ENCODE results near the gene SQOR.
"Not testable (repeated sequence)": the region's sequence is repeated elsewhere in the genome, so short reads cannot be mapped to it uniquely, and the experiment has no call there.

Gene SQOR

DNA sequence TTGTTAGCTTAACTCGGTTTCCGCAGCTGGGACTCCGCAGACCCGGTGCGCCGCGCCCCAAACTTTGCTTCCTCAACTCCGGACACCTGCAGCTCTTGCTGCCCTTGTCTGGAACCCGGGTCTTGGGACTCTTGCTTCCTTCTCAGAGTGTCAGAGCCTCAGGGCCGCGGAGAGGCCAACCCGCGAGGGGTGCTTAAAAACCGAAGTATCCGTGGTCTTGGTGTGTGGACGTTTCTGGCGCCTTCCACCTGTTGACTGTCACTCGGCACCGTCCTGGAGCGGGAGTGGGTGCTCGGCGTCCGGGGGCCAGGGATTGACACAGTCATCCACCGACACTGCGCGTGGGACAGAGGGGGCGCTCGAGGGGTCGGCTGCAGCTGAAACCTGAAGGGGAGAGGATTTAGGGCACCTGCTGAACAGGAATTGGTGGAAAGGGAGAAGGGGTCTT, 386 bp downstream of the SQOR start:
- DNase-seq = peak; percentile 50

- no peak for DNase-seq
Observed at GRCh38 chr15:45635763-45636292, 999 bp downstream of the SQOR start.

DNA sequence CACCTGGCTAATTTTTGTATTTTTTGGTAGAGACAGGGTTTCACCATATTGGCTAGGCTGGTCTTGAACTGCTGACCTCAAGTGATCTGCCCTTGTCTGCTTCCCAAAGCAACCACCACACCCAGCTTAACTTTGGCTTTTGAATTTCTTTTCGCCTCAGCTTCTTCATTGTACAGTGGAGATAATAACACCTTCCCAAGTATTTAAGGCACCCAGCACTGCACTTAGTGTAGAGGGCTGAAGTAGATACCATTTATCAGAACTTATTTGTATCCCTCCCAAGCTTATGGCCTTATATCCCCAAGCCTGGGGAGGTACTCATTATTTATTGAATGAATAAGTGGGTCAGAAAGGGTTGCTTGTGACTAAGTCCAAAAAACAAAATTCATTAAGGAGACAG, 2.3 kb downstream of the SQOR start:
- no peak for DNase-seq

DNA sequence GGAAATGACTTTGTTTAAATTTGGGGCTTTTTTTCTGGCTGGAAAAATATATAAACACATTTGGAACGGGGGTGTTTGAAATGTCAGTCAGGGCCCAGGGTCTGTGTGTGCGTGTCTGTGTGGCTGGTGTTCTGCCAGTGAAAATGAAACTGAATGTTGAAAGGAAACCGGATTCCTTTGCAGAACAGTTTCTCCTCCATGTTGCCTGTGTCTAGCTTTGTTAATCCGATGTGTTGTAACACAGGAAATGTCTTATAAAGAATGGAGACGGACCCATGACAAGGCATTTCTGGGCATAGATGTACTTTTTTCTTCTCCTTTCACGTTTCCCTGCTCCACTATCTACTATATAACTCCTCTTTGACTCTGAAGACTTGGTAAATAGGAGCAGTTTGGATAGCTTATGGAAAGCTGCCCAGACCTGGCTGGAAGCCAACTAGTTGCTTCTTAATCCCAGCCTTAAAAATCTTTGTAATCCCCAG, 2.8 kb downstream of the SQOR start:
- peak; percentile 51 for DNase-seq

DNA sequence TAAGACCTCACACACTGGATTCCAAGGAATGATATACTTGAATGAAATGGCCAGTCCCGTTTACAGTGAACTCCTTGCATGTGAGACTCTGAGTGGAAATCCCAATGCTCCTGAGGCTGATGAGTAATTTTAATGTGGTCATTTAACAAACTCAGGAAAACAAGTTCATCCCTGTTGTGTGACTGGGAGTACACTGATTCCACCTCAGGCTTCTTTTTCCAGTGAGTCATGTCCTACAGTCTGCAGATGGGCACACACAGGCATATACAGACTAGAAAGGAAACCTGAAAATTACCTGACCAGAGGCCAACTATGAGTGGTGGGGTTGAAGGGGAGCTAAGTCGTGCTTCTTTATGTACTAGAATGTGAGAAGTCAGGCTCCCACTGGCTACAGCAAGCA, 5.8 kb downstream of the SQOR start:
- no peak for DNase-seq

- no peak for DNase-seq
Observed at GRCh38 chr15:45641374-45641781, 6.5 kb downstream of the SQOR start.

- DNase-seq = no peak
Observed at GRCh38 chr15:45641999-45642932, 7.4 kb downstream of the SQOR start.

GRCh38 chr15:45644437-45644836, 9.6 kb downstream of the SQOR start:
- DNase-seq = no peak

DNA sequence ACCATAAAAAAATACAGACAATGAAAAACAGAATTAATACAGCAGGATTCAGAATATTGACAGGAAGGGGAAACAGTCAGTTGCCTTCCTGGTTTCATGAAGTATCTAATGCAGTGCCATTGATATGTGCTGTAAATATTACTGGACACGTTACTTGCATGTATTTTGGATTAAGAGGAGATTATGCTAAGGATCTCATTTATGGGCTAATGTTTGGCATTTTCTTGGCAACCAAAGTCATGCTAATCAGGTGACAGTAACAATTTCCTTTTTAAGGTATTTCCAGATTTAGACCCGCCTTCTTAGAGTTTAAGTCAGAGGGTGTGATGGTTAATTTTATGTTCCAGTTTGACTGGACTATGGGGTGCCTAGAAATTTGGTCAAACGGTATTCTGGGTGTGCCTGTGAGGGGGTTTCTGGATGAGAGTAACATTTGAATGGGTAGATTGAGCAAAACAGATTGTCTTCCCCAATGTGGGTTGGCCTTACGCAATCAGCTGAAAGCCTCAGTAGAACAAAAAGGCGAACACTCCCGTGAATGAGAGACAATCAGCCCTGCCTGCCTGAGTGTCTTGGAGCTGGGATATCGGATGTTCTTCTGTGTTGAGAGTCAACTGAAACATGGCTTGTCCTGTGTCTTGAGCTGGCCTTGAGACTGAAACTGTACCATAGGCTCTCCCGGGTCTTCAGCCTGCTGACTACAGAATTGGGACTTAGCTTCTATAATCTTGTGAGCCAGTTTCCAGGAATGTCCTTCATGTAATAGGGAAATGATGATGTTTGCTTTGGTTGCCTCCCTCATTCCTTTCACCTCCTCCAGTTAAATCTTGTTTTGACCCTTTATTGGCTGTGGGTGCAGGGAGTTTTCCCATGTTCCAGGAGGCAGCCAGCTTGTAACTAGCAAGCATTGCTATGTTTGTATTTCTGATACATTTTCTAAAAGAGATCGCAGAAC, 10.5 kb downstream of the SQOR start:
- no peak for DNase-seq

- no peak for DNase-seq
Observed at GRCh38 chr15:45646220-45646619, 11.4 kb downstream of the SQOR start.

DNA sequence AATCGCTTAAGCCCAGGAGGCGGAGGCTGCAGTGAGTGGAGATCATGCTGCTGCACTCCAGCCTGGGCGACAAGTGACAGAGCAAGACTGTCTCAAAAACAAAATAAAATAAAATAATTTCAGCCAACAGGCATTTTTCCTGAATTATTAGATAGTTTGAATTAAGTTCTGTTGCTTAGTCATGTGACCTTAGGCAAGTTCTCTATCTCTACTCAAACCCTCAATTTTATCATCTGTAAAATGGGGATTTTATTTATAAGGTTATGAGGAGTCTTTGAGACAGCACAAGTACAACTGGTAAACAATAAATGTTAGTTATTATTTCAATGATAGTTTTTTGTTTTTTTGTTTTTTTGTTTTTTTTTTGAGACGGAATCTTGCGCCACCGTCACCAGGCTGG, 13.0 kb downstream of the SQOR start:
- DNase-seq = no peak

GRCh38 chr15:45648521-45649200, 13.8 kb downstream of the SQOR start:
- DNase-seq = no peak

GRCh38 chr15:45650007-45650406, 15.2 kb downstream of the SQOR start:
- not testable (repeated sequence) for DNase-seq

GRCh38 chr15:45650889-45651525, 16.2 kb downstream of the SQOR start:
- no peak for DNase-seq

DNA sequence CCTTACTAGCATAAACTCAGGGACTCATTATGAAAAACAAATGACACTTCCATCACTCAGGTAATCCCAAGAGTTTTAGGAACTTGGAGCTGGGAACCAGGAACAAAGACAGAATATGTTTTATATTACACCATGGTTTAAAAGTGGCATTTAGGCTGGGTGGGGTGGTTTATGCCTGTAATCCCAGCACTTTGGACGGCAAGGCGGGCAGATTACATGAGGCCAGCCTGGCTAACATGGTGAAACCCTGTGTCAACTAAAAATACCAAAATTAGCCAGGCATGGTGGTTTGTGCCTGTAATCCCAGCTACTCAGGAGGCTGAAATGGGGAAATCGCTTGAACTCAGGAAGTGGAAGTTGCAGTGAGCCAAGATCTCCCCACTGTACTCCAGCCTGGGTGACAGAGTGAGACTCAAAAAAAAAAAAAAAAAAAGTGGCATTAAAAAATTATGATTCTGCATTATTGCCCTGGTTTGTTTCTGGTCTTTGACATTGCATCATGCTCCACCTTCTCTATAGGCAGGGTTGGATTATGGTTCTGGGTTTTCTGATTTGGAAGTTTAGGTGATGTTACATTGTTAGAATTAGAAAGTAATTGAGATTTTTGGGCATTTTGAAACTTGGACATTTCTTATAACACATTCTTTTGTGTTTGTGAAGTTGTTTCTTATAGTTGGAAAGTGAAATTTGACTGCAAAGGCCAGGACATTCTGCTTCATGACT, 19.0 kb downstream of the SQOR start:
- no peak for DNase-seq

- no peak for DNase-seq
Observed at GRCh38 chr15:45654749-45655148, 19.9 kb downstream of the SQOR start.

DNA sequence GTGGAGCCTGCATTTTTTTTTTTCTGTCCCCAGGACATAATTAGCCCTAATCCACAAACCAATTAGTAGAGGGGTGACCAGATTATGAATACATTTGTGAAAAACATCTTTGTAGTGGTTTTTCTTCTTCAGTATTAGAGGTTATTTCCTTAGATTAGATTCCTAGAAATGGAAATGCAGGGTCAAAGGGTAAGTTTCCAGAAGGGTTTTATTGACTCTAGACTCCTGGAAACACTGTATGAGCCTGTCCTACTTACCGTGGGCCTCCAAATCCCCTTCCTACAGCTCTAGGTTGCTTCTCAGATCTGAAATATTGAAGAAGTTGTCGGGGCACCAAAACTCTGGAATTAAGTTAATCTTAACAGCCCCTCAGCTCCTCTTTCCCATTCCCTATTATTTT, 22.4 kb downstream of the SQOR start:
- DNase-seq = no peak

DNA sequence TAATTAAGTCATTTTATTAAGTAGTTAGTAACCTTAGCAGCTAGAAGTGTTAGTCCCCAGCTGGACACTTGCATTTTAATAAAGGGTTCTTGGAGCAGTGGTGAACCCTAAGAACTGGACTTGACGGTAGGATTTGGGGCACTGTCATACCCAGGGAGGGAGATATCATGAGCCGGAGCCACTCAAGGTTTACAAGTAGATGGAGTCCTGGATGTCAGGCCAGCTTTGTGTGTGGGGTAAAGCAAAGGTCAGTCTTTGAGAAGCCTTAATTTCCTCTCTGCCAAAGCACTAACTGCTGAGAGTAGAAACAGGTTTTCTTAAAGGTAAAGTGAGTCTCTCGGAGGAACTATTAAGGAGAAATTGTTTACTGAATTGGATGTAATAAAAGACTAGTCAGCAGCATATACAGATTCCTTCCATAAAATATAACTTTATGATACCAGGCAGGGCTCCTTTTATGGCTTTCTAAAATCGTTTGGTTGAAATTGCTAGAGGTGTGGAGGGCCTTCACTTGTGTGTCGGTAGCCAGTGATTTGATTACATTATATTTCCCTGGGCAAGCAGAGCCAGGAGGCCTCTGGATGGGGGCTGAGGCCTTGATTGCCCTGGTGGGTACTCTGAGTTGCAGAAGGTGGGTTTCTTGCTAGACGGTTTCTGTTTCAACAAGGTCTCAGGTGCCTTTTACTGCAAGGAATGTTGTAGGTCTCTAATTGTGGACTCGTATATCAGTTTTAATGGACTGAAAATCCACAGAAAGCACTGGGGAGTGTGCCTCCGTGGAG, 23.1 kb downstream of the SQOR start:
- no peak for DNase-seq

GRCh38 chr15:45660231-45660979, 25.6 kb downstream of the SQOR start:
- DNase-seq = no peak

GRCh38 chr15:45662375-45662774, 27.5 kb downstream of the SQOR start:
- DNase-seq = no peak

Measured in left hindlimb (tissue), 1 donor.